NK-92 (cell line): ENCODE results near the gene FAM240A.
"Not testable (repeated sequence)": the region's sequence is repeated elsewhere in the genome, so short reads cannot be mapped to it uniquely, and the experiment has no call there.

Experiments
- DNase-seq: peaks from one replicate; lab custom pipeline; 2025; ENCODE audit not compliant: unreplicated experiment; lab: John Stamatoyannopoulos, UW

FAM240A gene

GRCh38 chr3:46612324-46612723 is at the start of gene FAM240A:
Gene FAM240A, plus strand, starts transcription at chr3:46612525. Its CDS starts 159 bp downstream, at chr3:46612684.
- DNase-seq: no peak

GRCh38 chr3:46564190-46565021 is 47.9 kb upstream of the FAM240A start:
- DNase-seq: no peak

DNA sequence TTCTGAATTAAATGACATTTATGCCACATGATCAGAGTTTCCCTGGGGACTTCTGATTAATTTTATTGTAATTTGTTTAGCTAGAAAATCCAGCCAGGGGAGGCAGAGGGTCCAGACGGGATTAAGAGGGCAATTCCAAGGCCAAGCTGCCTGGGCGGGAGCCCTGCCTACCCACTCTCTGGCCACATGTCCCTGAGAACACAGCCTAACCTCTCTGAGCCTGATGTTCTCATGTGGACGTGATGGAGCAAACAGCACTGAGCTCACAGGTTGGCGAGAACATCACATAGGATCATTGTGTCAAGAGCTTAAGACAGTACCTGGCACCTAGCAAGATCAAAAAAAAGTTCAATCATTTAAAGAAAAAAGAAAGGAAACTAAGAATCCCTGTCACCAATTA is 47.2 kb upstream of the FAM240A start:
- DNase-seq: no peak

DNA sequence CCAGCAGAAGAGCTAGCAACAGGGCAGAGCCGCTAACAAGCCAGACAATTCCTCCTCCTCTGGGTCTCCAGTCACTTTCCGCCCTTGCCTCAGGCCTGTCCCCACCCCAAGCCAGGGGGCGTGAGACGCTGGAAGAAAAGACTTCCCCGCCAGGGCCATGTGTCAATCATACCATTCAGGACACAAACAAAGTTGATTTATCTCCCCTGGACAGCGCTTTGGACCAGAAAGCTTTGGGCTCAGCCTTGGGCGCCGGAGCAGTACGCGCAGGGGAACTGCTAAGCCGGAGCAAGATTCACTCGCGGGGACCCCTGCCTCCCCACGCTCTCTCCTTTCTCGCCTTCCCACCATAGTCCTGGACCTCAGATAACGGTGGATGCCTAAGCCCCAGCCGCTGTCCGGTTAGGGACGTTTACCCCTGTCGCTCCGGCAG is 46.7 kb upstream of the FAM240A start:
- no peak for DNase-seq

- no peak for DNase-seq
Observed at GRCh38 chr3:46566040-46566641, 46.2 kb upstream of the FAM240A start, which contains the start of gene LRRC2. Gene LRRC2, minus strand, starts transcription at chr3:46566302. Its CDS starts 14,711 bp downstream, at chr3:46551591.

GRCh38 chr3:46571684-46572083 is 40.6 kb upstream of the FAM240A start:
- no peak for DNase-seq

DNA sequence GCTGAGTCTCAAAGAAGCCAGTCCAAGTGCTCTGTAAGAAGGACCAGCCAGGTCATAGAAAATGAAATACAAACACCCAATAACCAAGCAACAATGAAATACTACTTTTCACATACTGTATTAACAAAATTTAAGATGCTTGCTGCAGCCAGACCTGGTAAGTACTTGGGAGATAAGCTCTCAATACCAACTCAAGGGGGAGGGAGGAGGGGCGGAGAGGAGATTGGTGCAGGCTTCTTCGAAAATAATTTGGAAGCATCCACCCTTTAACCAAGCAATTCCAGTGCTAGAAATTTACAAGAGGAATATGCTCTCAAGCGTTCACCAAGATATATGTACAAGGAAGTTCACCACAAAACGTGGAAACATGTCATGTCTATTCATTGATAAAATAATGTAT is 38.6 kb upstream of the FAM240A start:
- DNase-seq: no peak

- DNase-seq: no peak
Observed at GRCh38 chr3:46574243-46574646, 38.1 kb upstream of the FAM240A start.

- no peak for DNase-seq
Observed at GRCh38 chr3:46574881-46575576, 37.3 kb upstream of the FAM240A start.

GRCh38 chr3:46575577-46576222 is 36.6 kb upstream of the FAM240A start:
- no peak for DNase-seq

GRCh38 chr3:46576386-46576785 is 35.9 kb upstream of the FAM240A start:
- DNase-seq: no peak

DNA sequence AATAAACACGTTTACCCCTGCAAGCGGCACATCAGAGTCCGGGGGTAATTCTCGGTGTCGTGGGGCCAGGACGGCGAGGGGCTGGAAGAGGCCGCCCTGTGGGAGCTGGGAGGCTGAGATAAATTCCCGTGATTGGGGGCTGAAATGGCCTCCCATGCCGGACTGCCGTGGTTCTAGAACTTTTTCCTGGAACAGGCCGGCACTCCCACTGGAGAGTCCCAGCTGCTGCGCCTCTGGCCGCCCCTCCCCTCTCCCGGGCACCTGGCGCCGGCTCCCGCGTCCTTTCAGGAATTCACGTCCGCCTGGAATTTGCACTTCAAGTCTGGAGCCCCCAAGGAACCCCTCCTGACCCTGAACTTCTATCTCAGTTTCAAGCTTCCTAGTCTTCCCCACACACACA is 35.4 kb upstream of the FAM240A start:
- no peak for DNase-seq

DNA sequence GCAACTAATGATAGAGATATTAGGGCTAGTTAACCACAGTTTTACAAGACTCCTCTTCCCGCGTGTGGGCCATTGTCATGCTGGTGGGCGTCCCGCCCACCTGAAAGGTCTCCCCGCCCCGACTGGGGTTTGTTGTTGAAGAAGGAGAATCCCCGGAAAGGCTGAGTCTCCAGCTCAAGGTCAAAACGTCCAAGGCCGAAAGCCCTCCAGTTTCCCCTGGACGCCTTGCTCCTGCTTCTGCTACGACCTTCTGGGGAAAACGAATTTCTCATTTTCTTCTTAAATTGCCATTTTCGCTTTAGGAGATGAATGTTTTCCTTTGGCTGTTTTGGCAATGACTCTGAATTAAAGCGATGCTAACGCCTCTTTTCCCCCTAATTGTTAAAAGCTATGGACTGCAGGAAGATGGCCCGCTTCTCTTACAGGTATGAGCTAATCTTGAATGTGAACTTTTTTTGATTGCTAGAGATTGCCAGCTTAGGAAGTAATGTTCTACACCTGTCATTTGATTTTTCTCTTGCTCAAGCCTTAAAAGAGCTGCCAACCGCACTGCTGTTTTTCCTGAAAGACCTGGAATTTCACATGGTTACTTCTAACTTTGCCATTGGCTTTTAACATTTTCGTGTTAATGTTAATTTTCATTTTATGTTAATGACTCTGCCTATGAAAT is 34.6 kb upstream of the FAM240A start:
- not testable (repeated sequence) for DNase-seq

DNA sequence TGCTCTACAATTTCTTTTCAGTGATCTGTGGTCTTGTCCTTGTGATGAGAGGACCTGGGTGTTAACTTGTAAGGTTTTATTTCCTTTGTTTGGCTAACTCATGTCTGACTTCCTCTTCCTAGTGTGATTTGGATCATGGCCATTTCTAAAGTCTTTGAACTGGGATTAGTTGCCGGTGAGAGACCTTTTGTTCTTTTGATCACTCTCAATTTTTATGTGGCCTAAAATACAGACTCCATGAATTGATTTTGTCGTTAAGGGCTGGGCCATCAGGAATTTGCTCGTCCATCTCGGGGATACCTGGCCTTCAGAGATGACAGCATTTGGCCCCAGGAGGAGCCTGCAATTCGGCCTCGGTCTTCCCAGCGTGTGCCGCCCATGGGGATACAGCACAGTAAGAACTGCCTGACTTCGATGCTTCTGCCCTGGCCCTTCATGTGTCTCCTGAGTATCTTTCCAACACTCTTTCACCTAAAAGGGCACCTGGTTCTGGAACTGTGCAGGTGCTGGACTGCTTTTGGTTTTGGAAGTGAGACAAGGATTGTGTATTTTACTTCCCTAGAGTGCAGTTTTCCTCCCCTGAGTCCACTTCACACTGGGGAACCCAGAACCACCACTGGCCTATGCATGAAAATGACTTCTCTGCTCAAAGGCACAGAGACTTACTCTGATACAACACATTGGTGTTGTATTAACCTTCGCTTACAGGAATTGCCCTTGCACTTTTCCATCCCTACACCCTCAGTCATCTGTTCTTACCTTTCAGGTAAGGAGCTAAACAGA is 33.2 kb upstream of the FAM240A start:
- no peak for DNase-seq

DNA sequence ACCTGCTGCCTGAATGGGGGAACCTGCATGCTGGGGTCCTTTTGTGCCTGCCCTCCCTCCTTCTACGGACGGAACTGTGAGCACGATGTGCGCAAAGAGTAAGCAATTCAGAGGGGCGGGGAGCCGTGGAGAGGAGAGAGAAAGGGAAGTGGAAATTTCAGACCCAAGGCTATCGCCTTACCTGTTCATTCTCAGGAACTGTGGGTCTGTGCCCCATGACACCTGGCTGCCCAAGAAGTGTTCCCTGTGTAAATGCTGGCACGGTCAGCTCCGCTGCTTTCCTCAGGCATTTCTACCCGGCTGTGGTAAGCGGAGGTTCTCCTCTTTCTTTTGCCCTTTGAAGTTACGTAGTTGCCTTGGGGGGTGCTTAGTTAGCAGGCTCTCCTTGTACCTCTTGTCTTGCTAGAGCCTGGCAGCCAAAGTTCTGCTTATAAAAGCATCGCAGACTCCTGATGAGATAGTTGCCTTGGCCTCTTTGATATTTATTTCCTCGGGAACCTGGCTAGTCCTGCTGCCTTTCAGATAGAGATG is 32.5 kb upstream of the FAM240A start:
- no peak for DNase-seq

- DNase-seq: no peak
Observed at GRCh38 chr3:46580675-46581074, 31.6 kb upstream of the FAM240A start.

DNA sequence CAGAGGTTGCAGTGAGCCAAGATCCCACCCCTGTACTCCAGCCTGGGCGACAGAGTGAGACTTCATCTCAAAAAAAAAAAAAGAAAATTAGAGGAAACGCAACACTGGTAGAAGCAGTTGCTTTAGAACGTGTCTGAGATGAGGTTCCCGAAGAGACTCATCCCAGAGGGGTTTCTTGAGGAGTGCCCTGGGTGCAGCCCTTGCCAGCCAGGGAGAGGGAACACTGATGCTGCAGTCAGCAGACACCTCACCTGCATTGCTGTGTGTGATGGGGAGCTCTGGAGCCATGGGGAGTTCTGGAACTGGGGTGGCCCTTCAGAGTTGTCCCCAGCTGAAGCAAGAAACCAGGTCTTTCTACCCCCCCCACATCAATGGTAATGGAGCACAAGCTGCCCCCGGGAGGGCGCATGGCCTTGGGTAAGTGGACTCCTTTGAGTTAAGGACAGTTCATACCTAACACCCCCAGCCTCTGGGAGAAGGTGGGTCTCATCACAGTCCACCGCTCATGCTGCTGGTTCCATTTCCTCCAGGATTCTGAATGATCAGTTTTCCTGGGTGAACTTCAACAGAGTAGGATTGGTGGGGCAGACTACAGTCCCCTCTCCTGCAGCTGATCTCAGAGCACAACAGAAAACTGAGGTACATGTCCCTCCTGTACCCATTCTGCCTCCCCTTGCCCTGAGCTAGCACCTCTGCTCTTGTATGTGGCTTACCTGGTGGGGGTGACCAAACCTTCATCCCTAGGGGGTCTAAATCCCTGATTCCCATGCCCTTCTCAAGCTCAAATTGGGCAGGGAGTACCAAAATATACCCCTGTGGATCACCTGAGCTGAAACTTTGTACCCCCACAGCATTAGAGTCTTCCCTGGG is 27.5 kb upstream of the FAM240A start:
- no peak for DNase-seq

DNA sequence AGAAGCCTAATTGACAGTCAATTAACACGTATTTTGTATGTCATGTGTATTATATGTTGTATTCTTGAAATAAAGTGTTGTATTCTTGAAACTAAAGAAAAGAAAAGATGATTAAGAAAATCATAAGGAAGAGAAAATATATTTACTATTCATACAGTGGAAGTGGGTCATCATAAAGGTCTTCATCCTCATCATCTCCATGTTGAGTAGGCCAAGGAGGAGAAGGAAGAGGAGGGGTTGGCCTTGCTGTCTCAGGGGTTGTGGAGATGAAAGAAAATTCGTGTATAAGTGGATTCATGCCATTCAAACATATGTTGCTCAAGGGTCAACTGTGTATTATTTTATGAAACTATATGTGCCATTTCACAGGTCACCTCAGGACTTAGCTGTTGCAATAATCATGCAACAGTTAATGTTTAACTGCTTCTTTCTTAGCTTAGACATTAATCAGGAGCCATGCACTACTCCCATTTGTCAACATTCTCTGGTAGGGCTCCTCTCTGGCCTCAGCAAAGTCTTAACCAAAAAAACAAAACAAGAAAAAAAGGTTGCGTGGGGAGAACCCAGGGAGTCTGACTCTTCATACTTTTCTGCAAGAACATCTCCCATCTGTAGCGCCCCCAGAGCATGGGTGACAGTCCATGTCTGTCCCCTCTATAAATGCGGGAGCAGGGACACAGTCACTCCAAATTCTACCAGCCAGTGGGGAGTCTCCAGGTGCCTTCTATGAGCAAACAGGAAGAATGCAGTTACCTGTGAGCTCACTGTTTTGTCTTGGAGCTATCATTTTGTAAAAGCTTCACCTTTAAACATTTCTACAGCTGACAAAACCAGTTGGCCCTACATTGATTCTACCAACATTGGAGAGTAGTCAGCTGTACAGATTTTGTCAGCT is 26.3 kb upstream of the FAM240A start:
- no peak for DNase-seq
